ENCODE measurements around the gene NTN3. TPM values are rescaled to one million over a fixed set of nuclear protein-coding genes. Genes with fewer than 3 reads are reported as not detected.

NTN3 gene
- total RNA-seq, 8 experiments from 2014 or later: 0.51 to 4.6 (median 1.4) TPM

DNA sequence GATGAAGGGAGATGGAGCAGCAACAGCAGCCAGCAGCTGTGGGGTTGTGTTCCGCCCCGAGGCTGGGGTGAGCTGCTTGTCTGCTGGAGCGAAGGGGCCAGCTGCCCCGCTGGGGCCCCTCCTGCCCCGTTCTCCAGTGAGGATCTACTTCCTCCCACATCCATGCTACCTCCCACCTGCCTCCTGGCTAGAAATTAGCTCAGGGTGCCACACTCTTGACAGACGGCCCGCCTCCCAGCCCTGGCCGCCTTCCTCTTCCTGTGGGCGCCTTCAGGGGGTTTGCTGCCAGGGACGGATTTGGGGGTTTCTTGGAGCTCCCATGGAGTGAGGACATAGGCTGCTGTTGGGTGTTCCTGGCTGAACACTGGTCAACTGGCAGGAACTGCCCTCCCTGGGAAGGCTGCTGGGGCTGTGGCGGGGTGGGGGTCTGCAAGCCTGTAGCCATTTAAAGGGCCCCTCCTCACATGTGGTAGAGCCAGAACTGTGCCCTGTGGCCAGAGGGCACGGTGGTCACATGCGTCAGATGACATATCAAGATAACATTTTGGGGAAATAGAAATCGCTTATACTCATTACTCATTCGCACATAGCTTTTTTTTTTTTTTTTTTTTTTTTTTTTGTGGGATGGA, 16.9 kb downstream of the NTN3 start:
- in situ Hi-C loops (cut with MboI; ENCODE audit: low pct_unique_long_range_greater_than_20kb in 2 of 9, low sequenced_read_pairs in 9 of 9, unreplicated experiment in 9 of 9): loop anchor here in 1 of 9 experiments (25.0 kb wide), 1 partner anchor 151 kb away; the partner anchor contains the start of gene ABCA3
- peak in 1 of 8 experiments; percentile 18 for ATAC-seq (replicated peaks in 6 of 8)
- H3K27ac ChIP-seq: no peak overlapping the region
- peaks cover 3 to 15% of the 10 kb centered on the region in 2 donors for H3K4me1 ChIP-seq (replicated peaks in 1 of 2)
- WGBS, 10 experiments: 60 to 100% (median 83%) methylated on average over 1 to 4 of the region's 15 CpGs; no CpG with 5 or more reads in 1 of the 10 experiments
- no peak overlapping the region for H3K4me3 ChIP-seq

DNA sequence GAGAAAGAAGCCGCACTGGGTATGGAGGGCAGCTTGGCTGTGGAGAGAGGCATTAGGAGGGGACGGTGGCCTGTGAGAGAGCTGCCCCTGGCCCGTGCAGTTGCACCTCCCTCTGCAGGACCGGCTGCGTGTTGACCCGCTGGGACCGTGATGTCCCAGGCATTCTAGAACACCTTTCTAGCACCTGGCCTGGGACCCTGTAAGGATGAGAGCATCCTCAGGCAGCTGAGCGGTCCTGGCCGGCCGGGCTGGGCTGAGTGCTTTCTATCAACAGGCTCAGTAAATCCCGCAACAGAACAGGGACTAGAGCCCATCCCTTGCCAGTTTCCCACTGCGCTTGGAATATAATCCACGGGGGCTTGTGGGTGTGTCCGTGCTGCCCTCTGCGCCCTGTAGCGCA, 18.5 kb downstream of the NTN3 start:
- ATAC-seq (replicated peaks in 6 of 8): no peak
- Histone ChIP-seq H3K27ac (no peak overlapping the region), H3K4me1 (replicated peaks in 1 of 2) (peaks cover 3 to 15% of the 10 kb centered on the region in 2 donors), H3K4me3 (no peak overlapping the region)
- WGBS, 10 experiments: 83 to 97% (median 89%) methylated on average over 2 to 7 of the region's 16 CpGs; no CpG with 5 or more reads in 4 of the 10 experiments
- in situ Hi-C loops (cut with MboI; ENCODE audit: low pct_unique_long_range_greater_than_20kb in 2 of 9, low sequenced_read_pairs in 9 of 9, unreplicated experiment in 9 of 9): loop anchor here in 1 of 9 experiments (25.0 kb wide), 1 partner anchor 152 kb away; the partner anchor contains the start of gene ABCA3

DNA sequence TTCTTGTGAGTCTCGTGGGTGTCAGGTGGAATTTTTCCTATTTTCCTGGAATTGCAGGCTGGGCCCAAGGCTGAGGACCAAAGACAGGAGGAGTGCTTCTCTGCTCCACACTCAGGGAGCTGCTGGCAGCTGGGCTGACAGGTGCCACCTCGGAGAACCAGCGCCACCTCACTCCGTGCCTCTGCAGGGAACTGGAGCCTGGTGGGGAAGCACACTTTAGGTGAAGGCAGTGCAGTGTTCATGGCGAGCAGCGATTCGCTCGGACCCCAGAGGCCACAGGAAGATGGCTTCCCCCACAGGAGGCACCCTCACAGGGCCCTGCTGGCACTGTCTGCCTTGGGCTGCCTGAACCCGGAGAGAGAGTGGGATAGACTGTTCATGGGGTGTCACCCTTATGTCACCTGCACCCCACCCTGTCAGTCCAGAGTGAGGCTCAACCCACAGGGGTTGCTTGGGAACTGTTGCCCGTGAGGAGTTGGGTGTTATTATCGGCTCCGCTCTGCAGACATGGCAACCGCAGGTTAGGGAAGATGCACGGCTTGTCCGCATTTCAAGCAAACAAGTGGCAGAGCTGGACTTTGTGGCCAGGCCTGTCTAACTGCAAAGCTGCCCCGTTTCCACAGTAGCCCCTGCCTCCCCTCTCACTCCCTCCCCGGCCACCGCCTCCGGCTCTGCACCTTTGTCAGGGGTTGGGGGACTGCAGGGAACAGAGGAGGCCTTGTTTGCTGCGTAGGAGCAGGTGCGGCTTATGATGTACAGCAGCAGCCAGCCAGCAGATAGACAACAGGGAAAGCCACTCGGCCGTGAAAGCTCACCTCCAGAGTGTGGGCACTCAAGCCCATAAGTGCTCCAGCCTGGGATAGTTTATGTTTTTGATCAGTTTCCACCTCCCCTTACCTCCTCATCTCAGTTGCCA, 19.4 kb downstream of the NTN3 start:
- no peak overlapping the region for H3K27ac ChIP-seq
- peaks cover 0 to 6% of the 10 kb centered on the region in 2 donors for H3K4me1 ChIP-seq (replicated peaks in 1 of 2)
- no peak overlapping the region for H3K4me3 ChIP-seq
- ATAC-seq (replicated peaks in 6 of 8): peak in 1 of 8 experiments; percentile 44
- WGBS, 10 experiments: 40 to 96% (median 88%) methylated on average over 1 to 9 of the region's 23 CpGs; no CpG with 5 or more reads in 7 of the 10 experiments
- in situ Hi-C loops (cut with MboI; ENCODE audit: low pct_unique_long_range_greater_than_20kb in 2 of 9, low sequenced_read_pairs in 9 of 9, unreplicated experiment in 9 of 9): loop anchor here in 1 of 9 experiments (25.0 kb wide), 1 partner anchor 153 kb away; the partner anchor contains the start of gene ABCA3

DNA sequence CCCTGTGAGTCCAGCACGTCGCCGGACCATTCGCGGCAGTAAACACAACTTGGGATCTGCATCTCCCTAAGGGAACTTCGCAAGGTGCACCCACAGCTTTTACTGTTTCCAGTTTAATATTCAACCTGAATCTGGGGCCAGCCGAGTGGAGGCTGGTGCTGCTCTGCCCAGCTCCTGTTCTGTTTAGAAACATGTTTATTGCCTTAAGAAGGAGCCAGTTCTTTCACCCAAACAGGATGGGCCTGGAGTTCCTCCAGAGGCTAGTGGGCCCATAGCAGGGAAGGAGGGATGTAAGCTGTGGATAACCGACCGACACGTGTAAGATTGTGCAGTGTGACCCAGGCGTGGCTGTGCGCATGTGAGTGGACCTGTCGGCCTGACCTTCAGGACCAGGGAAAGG, 21.2 kb downstream of the NTN3 start:
- Histone ChIP-seq H3K27ac (no peak overlapping the region), H3K4me3 (no peak overlapping the region), H3K4me1 (replicated peaks in 1 of 2) (peaks cover 8 to 10% of the 10 kb centered on the region in 2 donors)
- no peak for ATAC-seq (replicated peaks in 6 of 8)
- 84 to 96% (median 90%) methylated on average over 4 to 10 of the region's 13 CpGs; no CpG with 5 or more reads in 4 of the 10 experiments for WGBS, 10 experiments
- in situ Hi-C loops (cut with MboI; ENCODE audit: low pct_unique_long_range_greater_than_20kb in 2 of 9, low sequenced_read_pairs in 9 of 9, unreplicated experiment in 9 of 9): loop anchor here in 1 of 9 experiments (25.0 kb wide), 1 partner anchor 155 kb away; the partner anchor contains the start of gene ABCA3

DNA sequence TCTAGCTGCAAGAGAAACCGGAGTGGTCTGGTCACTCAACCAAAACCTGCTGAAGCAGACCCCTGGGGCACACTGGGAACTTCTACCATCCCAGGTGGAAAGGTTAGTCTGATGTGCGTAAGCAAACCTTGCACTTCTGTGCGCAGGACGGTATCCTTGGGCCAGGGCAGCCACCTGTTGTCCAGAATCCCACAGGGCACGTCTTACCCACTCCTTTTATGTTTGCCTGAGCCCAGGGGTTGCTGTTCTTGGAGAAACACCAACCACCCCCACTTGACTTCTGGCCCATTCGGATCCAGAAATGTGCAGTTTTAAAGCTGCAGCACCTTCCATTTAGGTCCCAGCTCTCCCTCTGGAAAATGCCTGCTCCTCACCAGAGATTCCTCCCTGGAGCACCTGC, 22.5 kb downstream of the NTN3 start:
- in situ Hi-C loops (cut with MboI; ENCODE audit: low pct_unique_long_range_greater_than_20kb in 2 of 9, low sequenced_read_pairs in 9 of 9, unreplicated experiment in 9 of 9): loop anchor here in 1 of 9 experiments (25.0 kb wide), 1 partner anchor 156 kb away; the partner anchor contains the start of gene ABCA3

DNA sequence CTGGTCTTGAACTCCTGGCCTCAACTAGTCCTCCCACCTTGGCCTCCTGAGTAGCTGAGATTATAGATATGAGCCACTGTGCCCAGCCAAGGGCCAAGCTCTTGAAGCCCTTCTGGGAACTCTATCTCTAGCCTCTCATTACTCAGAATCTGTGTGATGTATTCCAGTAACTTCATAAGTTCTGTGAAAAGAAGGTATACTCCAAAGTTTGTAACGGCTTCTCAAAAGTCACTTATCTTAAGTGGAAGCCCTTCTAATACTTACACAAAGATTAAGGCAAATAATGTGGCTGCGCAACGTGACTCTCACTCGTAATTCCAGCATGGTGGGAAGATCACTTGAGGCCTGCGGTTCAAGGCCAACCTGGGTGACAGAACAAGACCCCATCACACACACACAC, 23.5 kb downstream of the NTN3 start:
- Histone ChIP-seq H3K4me1 (replicated peaks in 1 of 2) (peaks cover 14 to 15% of the 10 kb centered on the region in 2 donors), H3K27ac (no peak overlapping the region), H3K4me3 (no peak overlapping the region)
- in situ Hi-C loops (cut with MboI; ENCODE audit: low pct_unique_long_range_greater_than_20kb in 2 of 9, low sequenced_read_pairs in 9 of 9, unreplicated experiment in 9 of 9): loop anchor here in 1 of 9 experiments (25.0 kb wide), 1 partner anchor 157 kb away; the partner anchor contains the start of gene ABCA3
- no peak for ATAC-seq (replicated peaks in 6 of 8)
- 67 to 100% (median 93%) methylated on average over 1 to 5 of the region's 5 CpGs; no CpG with 5 or more reads in 2 of the 10 experiments for WGBS, 10 experiments

More for the DNA sequence above, 22.5 kb downstream of the NTN3 start:
- 60 to 100% (median 100%) methylated on average over 1 to 5 of the region's 6 CpGs; no CpG with 5 or more reads in 2 of the 10 experiments for WGBS, 10 experiments
- no peak for ATAC-seq (replicated peaks in 6 of 8)
- H3K4me1 ChIP-seq (replicated peaks in 1 of 2): peaks cover 14 to 15% of the 10 kb centered on the region in 2 donors
- H3K4me3 ChIP-seq: no peak overlapping the region
- no peak overlapping the region for H3K27ac ChIP-seq

DNA sequence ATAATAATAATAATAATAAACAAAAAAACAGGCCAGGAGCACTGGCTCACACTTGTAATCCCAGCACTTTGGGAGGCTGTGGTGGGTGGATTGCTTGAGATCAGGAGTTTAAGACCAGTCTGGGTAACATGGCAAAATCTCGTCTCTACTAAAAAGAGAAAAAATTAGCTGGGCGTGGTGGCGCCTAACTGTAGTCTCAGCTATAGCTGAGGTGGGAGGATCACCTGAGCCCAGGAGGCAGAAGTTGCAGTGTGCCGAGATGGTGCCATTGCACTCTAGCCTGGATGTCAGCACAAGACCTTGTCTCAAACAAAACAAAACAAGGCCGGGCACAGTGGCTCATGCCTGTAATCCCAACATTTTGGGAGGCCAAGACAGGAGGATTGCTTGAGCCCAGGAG, 23.9 kb downstream of the NTN3 start:
- in situ Hi-C loops (cut with MboI; ENCODE audit: low pct_unique_long_range_greater_than_20kb in 2 of 9, low sequenced_read_pairs in 9 of 9, unreplicated experiment in 9 of 9): loop anchor here in 1 of 9 experiments (25.0 kb wide), 1 partner anchor 158 kb away; the partner anchor contains the start of gene ABCA3
- no peak for ATAC-seq (replicated peaks in 6 of 8)
- 87 to 100% (median 100%) methylated on average over 1 to 4 of the region's 5 CpGs; no CpG with 5 or more reads in 4 of the 10 experiments for WGBS, 10 experiments
- Histone ChIP-seq H3K4me3 (no peak overlapping the region), H3K4me1 (replicated peaks in 1 of 2) (peaks cover 14 to 15% of the 10 kb centered on the region in 2 donors), H3K27ac (no peak overlapping the region)

DNA sequence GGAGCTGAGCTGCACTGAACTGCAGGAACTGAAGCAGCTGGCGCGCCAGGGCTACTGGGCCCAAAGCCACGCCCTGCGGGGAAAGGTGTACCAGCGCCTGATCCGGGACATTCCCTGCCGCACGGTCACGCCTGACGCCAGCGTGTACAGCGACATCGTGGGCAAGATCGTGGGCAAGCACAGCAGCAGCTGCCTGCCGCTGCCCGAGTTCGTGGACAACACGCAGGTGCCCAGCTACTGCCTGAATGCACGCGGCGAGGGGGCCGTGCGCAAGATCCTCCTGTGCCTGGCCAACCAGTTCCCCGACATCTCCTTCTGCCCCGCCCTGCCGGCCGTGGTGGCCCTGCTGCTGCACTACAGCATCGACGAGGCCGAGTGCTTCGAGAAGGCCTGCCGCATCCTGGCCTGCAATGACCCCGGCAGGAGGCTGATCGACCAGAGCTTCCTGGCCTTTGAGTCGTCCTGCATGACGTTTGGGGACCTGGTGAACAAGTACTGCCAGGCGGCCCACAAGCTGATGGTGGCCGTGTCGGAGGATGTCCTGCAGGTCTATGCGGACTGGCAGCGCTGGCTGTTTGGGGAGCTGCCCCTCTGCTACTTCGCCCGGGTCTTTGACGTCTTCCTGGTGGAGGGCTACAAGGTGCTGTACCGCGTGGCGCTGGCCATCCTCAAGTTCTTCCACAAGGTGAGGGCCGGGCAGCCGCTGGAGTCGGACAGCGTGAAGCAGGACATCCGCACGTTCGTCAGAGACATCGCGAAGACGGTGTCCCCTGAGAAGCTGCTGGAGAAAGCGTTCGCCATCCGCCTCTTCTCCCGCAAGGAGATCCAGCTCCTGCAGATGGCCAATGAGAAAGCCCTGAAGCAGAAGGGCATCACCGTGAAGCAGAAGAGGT, 25.4 kb downstream of the NTN3 start:
- peaks cover 16 to 18% of the 10 kb centered on the region in 2 donors for H3K4me1 ChIP-seq (replicated peaks in 1 of 2)
- no peak overlapping the region for H3K4me3 ChIP-seq
- 89 to 100% (median 96%) methylated on average over 1 to 28 of the region's 62 CpGs; no CpG with 5 or more reads in 4 of the 10 experiments for WGBS, 10 experiments
- in situ Hi-C loops (cut with MboI; ENCODE audit: low pct_unique_long_range_greater_than_20kb in 2 of 9, low sequenced_read_pairs in 9 of 9, unreplicated experiment in 9 of 9): loop anchor here in 1 of 9 experiments (25.0 kb wide), 1 partner anchor 159 kb away; the partner anchor contains the start of gene ABCA3
- ATAC-seq (replicated peaks in 6 of 8): no peak
- peak overlapping the region; percentile 61 to 85 for H3K27ac ChIP-seq

DNA sequence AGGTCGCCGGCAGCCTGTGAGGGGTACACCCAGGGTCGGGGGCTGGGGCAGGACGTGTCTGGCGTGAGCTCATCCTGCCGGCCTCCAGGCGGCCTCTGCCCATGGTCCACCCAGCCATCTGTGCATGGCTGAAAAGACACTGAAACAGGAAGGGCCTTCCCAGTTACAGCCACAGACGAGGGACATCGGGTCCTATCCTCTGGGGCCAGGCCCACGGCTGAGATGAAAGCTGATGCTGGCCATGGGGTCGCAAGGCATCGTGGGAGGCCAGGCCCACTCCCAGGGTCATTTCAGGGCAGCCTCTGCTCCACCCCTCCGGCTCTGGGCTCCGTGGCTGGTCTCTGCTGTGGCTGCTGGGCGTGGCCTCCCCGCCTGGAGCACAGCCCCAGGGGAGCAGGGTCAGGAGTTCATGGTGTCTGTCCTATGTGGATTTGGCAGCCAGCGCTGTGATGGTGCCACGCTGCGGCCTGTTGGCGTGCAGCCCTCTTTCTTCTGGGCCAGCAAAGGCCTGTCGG, 26.1 kb downstream of the NTN3 start:
- Histone ChIP-seq H3K4me1 (replicated peaks in 1 of 2) (peaks cover 23 to 24% of the 10 kb centered on the region in 2 donors), H3K4me3 (no peak overlapping the region), H3K27ac (peak overlapping the region; percentile 61 to 85)
- 0 to 78% (median 44%) methylated on average over 1 to 13 of the region's 21 CpGs; no CpG with 5 or more reads in 5 of the 10 experiments for WGBS, 10 experiments
- in situ Hi-C loops (cut with MboI; ENCODE audit: low pct_unique_long_range_greater_than_20kb in 2 of 9, low sequenced_read_pairs in 9 of 9, unreplicated experiment in 9 of 9): loop anchor here in 1 of 9 experiments (25.0 kb wide), 1 partner anchor 160 kb away; the partner anchor contains the start of gene ABCA3
- ATAC-seq (replicated peaks in 6 of 8): peak in 6 of 8 experiments; percentile 4 to 75 (median 44)

DNA sequence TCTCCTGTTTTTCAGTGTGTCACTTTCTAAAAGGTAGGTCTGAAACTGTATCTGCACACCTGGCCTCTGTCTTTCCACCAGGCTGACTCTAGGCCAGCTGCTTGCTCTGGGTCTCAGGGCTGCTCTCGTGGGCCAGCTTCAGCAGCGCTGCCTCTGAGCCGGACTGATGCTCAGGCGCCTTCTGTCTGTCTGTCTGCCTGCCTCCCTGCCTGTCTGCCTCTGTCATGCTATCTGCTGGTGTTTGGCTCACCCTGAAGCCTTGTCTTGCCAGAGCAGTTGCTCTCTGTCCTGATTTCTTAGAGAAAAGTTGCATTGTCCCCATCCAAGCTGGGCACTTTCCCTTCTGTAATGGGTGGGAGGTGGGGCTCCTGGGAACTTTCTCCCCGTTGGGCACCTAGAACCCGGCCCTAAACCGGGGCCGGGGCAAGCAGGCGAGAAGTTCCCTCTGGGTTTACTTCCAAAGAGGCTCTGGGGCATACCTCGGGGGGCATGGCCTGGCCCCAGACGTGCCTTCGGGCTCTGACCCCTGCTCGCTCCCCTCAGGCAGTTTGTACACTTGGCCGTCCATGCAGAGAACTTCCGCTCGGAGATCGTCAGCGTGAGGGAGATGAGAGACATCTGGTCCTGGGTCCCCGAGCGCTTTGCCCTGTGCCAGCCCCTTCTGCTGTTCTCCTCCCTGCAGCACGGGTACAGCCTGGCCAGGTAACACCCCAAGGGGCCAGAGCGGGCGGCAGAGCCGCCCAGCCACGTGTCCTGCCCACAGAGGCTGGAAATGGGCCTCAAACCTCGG, 26.8 kb downstream of the NTN3 start:
- Histone ChIP-seq H3K4me3 (no peak overlapping the region), H3K4me1 (replicated peaks in 1 of 2) (peaks cover 24 to 29% of the 10 kb centered on the region in 2 donors), H3K27ac (peak overlapping the region; percentile 61 to 85)
- in situ Hi-C loops (cut with MboI; ENCODE audit: low pct_unique_long_range_greater_than_20kb in 2 of 9, low sequenced_read_pairs in 9 of 9, unreplicated experiment in 9 of 9): loop anchor here in 1 of 9 experiments (25.0 kb wide), 1 partner anchor 161 kb away; the partner anchor contains the start of gene ABCA3
- peak in 2 of 8 experiments; percentile 4 to 8 for ATAC-seq (replicated peaks in 6 of 8)
- 54 to 100% (median 75%) methylated on average over 1 to 4 of the region's 26 CpGs; no CpG with 5 or more reads in 5 of the 10 experiments for WGBS, 10 experiments

Data from motor neuron (in vitro differentiated cells).